Measurements from ENCODE around the gene DNAJC22.
"Not testable (repeated sequence)": the region's sequence is repeated elsewhere in the genome, so short reads cannot be mapped to it uniquely, and the experiment has no call there.

Gene DNAJC22

GRCh38 chr12:49305762-49306510 lies 40.8 kb upstream of the DNAJC22 start:
- H3K36me3 ChIP-seq (ENCODE audit: control insufficient read depth, insufficient read depth, low read length), result no peaks in the 10 kb centered on the region
- TF ChIP-seq CTCF (IDR thresholded peaks at IDR 0.05), result no peak
- H3K4me2 ChIP-seq (ENCODE audit: low read length), result no peak overlapping the region
- no peaks in the 10 kb centered on the region for H3K27me3 ChIP-seq (ENCODE audit: control insufficient read depth, insufficient read depth, low read length)
- H3K9ac ChIP-seq, result no peak overlapping the region
- no peaks in the 10 kb centered on the region for H3K79me2 ChIP-seq
- H3K9me3 ChIP-seq (ENCODE audit: control insufficient read depth, low read length), result no peaks in the 10 kb centered on the region
- H3K4me1 ChIP-seq, result no peaks in the 10 kb centered on the region
- H2AFZ ChIP-seq, result no peak overlapping the region
- no peak overlapping the region for H3K4me3 ChIP-seq (ENCODE audit: low read depth, low read length)
- H3K27ac ChIP-seq, result no peak overlapping the region

DNA sequence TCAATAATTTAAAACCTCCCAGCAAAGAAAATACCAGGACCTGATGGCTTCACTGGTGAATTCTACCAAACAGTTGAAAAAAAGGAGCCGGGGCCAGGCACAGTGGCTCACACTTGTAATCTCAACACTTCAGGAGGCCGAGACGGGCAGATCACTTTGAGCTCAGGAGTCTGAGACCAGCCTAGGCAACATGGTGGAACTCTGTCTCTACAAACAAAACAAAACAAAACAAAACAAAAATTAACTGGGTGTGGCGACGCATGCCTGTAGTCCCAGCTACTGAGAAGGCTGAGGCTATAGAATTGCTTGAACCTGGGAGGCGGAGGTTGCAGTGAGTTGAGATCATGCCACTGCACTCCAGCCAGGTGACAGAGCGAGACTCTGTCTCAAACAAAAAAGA lies 37.3 kb upstream of the DNAJC22 start:
- H3K9ac ChIP-seq, result no peak overlapping the region
- no peaks in the 10 kb centered on the region for H3K36me3 ChIP-seq (ENCODE audit: control insufficient read depth, insufficient read depth, low read length)
- H3K79me2 ChIP-seq, result no peaks in the 10 kb centered on the region
- no peaks in the 10 kb centered on the region for H3K27me3 ChIP-seq (ENCODE audit: control insufficient read depth, insufficient read depth, low read length)
- H2AFZ ChIP-seq, result no peak overlapping the region
- TF ChIP-seq CTCF (IDR thresholded peaks at IDR 0.05), result no peak
- no peak overlapping the region for H3K27ac ChIP-seq
- H3K9me3 ChIP-seq (ENCODE audit: control insufficient read depth, low read length), result no peaks in the 10 kb centered on the region
- no peak overlapping the region for H3K4me2 ChIP-seq (ENCODE audit: low read length)
- no peak overlapping the region for H3K4me3 ChIP-seq (ENCODE audit: low read depth, low read length)
- no peaks in the 10 kb centered on the region for H3K4me1 ChIP-seq

- H2AFZ ChIP-seq; H3K4me3 ChIP-seq (ENCODE audit: low read depth, low read length); H3K36me3 ChIP-seq (ENCODE audit: control insufficient read depth, insufficient read depth, low read length); H3K4me2 ChIP-seq (ENCODE audit: low read length); H3K79me2 ChIP-seq; H3K9me3 ChIP-seq (ENCODE audit: control insufficient read depth, low read length); H3K27ac ChIP-seq; H3K27me3 ChIP-seq (ENCODE audit: control insufficient read depth, insufficient read depth, low read length); H3K9ac ChIP-seq; H3K4me1 ChIP-seq: not testable (repeated sequence)
Observed at GRCh38 chr12:49310451-49311000, 36.2 kb upstream of the DNAJC22 start.

- Histone ChIP-seq H3K4me2 (ENCODE audit: low read length) (no peak overlapping the region), H3K36me3 (ENCODE audit: control insufficient read depth, insufficient read depth, low read length) (no peaks in the 10 kb centered on the region), H3K27ac (no peak overlapping the region), H3K9me3 (ENCODE audit: control insufficient read depth, low read length) (no peaks in the 10 kb centered on the region), H3K27me3 (ENCODE audit: control insufficient read depth, insufficient read depth, low read length) (no peaks in the 10 kb centered on the region), H3K4me1 (no peaks in the 10 kb centered on the region), H3K4me3 (ENCODE audit: low read depth, low read length) (no peak overlapping the region), H3K9ac (no peak overlapping the region), H2AFZ (no peak overlapping the region), H3K79me2 (no peaks in the 10 kb centered on the region)
- no peak for TF ChIP-seq CTCF (IDR thresholded peaks at IDR 0.05)
Observed at GRCh38 chr12:49314811-49315210, 31.9 kb upstream of the DNAJC22 start.

GRCh38 chr12:49317118-49317517 lies 29.6 kb upstream of the DNAJC22 start:
- not testable (repeated sequence) for H2AFZ ChIP-seq; H3K4me2 ChIP-seq (ENCODE audit: low read length); H3K79me2 ChIP-seq; H3K36me3 ChIP-seq (ENCODE audit: control insufficient read depth, insufficient read depth, low read length); H3K9me3 ChIP-seq (ENCODE audit: control insufficient read depth, low read length); H3K9ac ChIP-seq; H3K4me1 ChIP-seq; H3K27me3 ChIP-seq (ENCODE audit: control insufficient read depth, insufficient read depth, low read length); H3K4me3 ChIP-seq (ENCODE audit: low read depth, low read length); H3K27ac ChIP-seq

DNA sequence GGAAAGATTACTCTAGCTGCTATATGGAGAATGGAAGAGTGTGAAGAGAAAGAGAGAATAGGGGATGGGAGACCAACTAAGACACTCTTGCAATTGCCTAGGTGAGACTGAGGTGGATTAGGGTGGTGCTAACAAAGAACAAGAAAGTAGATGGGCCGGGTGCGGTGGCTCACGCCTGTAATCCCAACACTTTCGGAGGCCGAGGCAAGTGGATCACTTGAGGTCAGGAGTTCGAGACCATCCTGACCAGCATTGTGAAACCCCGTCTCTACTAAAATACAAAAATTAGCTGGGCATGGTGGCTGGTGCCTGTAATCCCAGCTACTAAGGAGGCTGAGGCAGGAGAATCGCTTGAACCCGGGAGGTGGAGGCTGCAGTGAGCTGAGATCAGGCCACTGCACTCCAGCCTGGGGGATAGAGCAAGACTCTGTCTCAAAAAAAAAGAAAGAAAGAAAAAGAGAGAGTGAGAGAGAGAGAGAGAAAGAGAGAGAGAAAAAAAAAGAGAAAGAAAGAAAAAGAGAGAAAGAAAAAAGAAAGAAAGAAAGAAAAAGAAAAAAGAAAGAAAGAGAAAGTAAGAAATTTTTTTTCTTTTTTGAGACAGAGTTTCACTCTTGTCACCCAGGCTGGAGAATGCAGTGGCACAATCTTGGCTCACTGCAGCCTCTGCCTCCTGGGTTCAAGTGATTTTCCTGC lies 26.1 kb upstream of the DNAJC22 start:
- H3K4me2 ChIP-seq (ENCODE audit: low read length); H3K36me3 ChIP-seq (ENCODE audit: control insufficient read depth, insufficient read depth, low read length); H3K9ac ChIP-seq; H3K9me3 ChIP-seq (ENCODE audit: control insufficient read depth, low read length); H3K27ac ChIP-seq; H3K4me3 ChIP-seq (ENCODE audit: low read depth, low read length); H3K79me2 ChIP-seq; H3K4me1 ChIP-seq; H3K27me3 ChIP-seq (ENCODE audit: control insufficient read depth, insufficient read depth, low read length): not testable (repeated sequence)
- peak overlapping the region; percentile 17 for H2AFZ ChIP-seq
